ENCODE data around the gene SLC15A3. TPM values are rescaled to one million over a fixed set of nuclear protein-coding genes. Genes with fewer than 3 reads are reported as not detected.

Gene SLC15A3
- total RNA-seq, 1 donor, result 13.0 TPM

- TF ChIP-seq, protein P1, sequence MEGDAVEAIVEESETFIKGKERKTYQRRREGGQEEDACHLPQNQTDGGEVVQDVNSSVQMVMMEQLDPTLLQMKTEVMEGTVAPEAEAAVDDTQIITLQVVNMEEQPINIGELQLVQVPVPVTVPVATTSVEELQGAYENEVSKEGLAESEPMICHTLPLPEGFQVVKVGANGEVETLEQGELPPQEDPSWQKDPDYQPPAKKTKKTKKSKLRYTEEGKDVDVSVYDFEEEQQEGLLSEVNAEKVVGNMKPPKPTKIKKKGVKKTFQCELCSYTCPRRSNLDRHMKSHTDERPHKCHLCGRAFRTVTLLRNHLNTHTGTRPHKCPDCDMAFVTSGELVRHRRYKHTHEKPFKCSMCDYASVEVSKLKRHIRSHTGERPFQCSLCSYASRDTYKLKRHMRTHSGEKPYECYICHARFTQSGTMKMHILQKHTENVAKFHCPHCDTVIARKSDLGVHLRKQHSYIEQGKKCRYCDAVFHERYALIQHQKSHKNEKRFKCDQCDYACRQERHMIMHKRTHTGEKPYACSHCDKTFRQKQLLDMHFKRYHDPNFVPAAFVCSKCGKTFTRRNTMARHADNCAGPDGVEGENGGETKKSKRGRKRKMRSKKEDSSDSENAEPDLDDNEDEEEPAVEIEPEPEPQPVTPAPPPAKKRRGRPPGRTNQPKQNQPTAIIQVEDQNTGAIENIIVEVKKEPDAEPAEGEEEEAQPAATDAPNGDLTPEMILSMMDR (IDR thresholded peaks at IDR 0.05; ENCODE audit: insufficient read depth, low read depth, low read length), result no peak
- H3K4me3 ChIP-seq (ENCODE audit: low read depth, low read length), result no peak overlapping the region
- DNase-seq (ENCODE audit: low read depth), result no peak
Measured at GRCh38 chr11:60923326-60923725, 28.6 kb downstream of the SLC15A3 start.

GRCh38 chr11:60922906-60923305 is 29.1 kb downstream of the SLC15A3 start:
- no peak for DNase-seq (ENCODE audit: low read depth)
- TF ChIP-seq, protein P1 (IDR thresholded peaks at IDR 0.05; ENCODE audit: insufficient read depth, low read depth, low read length), result no peak
- H3K4me3 ChIP-seq (ENCODE audit: low read depth, low read length), result no peak overlapping the region

DNA sequence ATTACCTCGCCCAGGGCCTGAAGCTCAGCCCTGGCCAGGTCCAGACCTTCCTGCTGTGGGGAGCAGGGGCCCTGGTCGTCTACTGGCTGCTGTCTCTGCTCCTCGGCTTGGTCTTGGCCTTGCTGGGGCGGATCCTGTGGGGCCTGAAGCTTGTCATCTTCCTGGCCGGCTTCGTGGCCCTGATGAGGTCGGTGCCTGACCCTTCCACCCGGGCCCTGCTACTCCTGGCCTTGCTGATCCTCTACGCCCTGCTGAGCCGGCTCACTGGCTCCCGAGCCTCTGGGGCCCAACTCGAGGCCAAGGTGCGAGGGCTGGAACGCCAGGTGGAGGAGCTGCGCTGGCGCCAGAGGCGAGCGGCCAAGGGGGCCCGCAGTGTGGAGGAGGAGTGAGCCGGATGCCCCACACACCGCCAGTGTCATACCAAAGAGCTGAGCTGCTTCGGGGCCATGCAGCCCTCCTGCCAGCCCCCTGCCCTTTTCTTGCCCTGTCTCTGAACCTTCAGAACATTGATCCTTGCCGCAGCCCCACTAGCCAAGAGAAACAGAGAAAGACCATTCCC is 30.1 kb downstream of the SLC15A3 start:
- DNase-seq (ENCODE audit: low read depth), result no peak
- TF ChIP-seq, protein P1 (IDR thresholded peaks at IDR 0.05; ENCODE audit: insufficient read depth, low read depth, low read length), result no peak
- H3K4me3 ChIP-seq (ENCODE audit: low read depth, low read length), result no peak overlapping the region

DNA sequence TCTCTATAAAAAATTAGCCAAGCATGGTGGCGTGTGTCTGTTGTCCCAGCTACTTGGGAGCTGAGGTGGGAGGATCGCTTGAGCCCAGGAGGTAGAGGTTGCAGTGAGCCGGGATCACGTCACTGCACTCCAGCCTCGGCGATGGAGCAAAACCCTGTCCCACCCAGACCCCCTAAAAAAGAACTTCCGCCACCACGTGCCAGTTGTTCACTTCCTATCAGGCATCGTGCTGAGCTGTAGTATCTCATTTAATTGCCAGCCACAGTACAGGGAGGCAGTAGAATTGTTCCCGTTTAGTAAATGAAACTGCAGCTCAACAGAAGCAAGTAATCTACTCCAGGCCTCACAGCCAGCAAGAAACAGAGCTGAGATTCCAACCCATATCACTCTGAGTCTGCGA is 30.7 kb downstream of the SLC15A3 start:
- TF ChIP-seq, protein P1 (IDR thresholded peaks at IDR 0.05; ENCODE audit: insufficient read depth, low read depth, low read length), result no peak
- H3K4me3 ChIP-seq (ENCODE audit: low read depth, low read length), result no peak overlapping the region
- DNase-seq (ENCODE audit: low read depth), result no peak

DNA sequence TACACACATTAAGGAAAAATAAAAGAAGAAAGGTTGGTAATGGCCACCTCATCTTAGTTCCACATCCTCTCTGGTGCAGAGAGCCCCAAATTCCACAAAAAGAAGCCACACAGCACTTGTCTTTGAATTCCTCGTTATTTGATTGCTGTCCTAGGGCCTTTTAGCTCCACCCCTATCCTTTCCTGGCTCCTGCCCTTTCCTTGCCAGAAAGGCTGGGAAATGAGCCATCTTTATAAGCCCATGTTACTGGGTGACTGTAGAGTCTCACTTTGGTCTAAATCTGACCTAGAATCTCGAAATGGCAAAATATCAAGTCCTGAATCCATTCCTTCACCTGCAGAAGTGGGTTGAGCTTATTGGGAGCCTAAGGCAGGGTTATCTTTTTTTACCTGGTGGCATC is 32.0 kb downstream of the SLC15A3 start:
- DNase-seq (ENCODE audit: low read depth), result no peak
- TF ChIP-seq, protein P1 (IDR thresholded peaks at IDR 0.05; ENCODE audit: insufficient read depth, low read depth, low read length), result no peak

GRCh38 chr11:60919320-60919719 is 32.7 kb downstream of the SLC15A3 start:
- TF ChIP-seq, protein P1 (IDR thresholded peaks at IDR 0.05; ENCODE audit: insufficient read depth, low read depth, low read length), result no peak
- DNase-seq (ENCODE audit: low read depth), result no peak
- H3K4me3 ChIP-seq (ENCODE audit: low read depth, low read length), result no peak overlapping the region

More for the DNA sequence above, 32.0 kb downstream of the SLC15A3 start:
- no peak overlapping the region for H3K4me3 ChIP-seq (ENCODE audit: low read depth, low read length)

GRCh38 chr11:60918939-60919265 is 33.1 kb downstream of the SLC15A3 start:
- TF ChIP-seq, protein P1 (IDR thresholded peaks at IDR 0.05; ENCODE audit: insufficient read depth, low read depth, low read length), result no peak
- peak; percentile 33 for DNase-seq (ENCODE audit: low read depth)
- no peak overlapping the region for H3K4me3 ChIP-seq (ENCODE audit: low read depth, low read length)

Data from fibroblast of villous mesenchyme (primary cell).